Vagina (tissue), 2 donors: ENCODE results near the gene TUBB4A.

Experiments used
- POLR2A ChIP-seq, 2 donors: fragments of 450-650 bp; IDR thresholded peaks; one replicate each; pipeline ENCODE4 v1.6.1; 2017; ENCODE audit warnings: antibody characterized with exemption in 2 of 2, mild to moderate bottlenecking in 2 of 2, moderate library complexity in 2 of 2
- POLR2AphosphoS5 ChIP-seq, 2 donors: sonication (generic); formaldehyde crosslinking; IDR thresholded peaks; one replicate each; pipeline ENCODE4 v1.9.0; 2017; ENCODE audit warnings: antibody characterized with exemption in 2 of 2, mild to moderate bottlenecking in 2 of 2, low read depth in 1 of 2; ENCODE audit not compliant: insufficient read depth in 1 of 2
- TF ChIP-seq, protein P1 (sequence below), 3 experiments: fragments of 450-650 bp in 2 of 3; fragments of 200-600 bp in 1 of 3; sonication (generic) in 1 of 3; IDR thresholded peaks; one replicate each; pipeline ENCODE4 v1.5.1; 2017 to 2019; ENCODE audit warnings: antibody characterized with exemption in 3 of 3, mild to moderate bottlenecking in 2 of 3, moderate library complexity in 2 of 3

DNA sequence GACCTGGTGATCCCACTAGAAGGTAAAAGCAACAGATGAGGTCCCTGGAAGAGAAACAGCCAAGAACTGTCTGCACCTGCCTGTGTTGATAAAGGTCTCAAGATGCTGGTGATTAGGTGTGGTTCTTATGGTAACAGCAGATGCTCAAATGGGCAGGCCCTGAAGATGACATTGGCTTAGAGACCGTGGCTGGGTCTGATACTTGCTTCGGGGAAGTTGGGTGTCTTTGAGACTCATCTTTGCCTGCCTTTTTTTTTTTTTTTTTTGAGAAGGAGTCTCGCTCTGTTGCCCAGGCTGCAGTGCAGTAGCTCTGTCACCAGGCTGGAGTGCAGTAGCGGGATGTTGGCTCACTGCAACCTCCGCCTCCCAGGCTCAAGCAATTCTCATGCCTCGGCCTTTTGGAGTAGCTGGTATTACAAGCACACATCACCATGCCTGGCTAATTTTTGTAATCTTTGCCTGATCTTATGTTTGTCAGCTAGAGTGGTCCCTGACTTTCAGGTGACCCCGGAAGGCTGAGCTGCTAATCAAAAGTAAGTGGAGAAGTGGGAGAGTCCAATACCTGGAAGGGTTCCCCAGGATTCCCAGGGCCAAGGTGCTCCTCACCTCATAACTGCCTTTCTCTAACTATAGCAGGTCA is 50.4 kb downstream of the TUBB4A start:
- TF ChIP-seq, protein P1, sequence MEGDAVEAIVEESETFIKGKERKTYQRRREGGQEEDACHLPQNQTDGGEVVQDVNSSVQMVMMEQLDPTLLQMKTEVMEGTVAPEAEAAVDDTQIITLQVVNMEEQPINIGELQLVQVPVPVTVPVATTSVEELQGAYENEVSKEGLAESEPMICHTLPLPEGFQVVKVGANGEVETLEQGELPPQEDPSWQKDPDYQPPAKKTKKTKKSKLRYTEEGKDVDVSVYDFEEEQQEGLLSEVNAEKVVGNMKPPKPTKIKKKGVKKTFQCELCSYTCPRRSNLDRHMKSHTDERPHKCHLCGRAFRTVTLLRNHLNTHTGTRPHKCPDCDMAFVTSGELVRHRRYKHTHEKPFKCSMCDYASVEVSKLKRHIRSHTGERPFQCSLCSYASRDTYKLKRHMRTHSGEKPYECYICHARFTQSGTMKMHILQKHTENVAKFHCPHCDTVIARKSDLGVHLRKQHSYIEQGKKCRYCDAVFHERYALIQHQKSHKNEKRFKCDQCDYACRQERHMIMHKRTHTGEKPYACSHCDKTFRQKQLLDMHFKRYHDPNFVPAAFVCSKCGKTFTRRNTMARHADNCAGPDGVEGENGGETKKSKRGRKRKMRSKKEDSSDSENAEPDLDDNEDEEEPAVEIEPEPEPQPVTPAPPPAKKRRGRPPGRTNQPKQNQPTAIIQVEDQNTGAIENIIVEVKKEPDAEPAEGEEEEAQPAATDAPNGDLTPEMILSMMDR (IDR thresholded peaks at IDR 0.05) = no peak
- TF ChIP-seq POLR2A (IDR thresholded peaks at IDR 0.05) = no peak
- no peak for TF ChIP-seq POLR2AphosphoS5 (IDR thresholded peaks at IDR 0.05; ENCODE audit: insufficient read depth in 1 of 2, low read depth in 1 of 2)
